A549 treated with CpdA at 1 μM for 4 hours (cell line): ENCODE measurements around the gene LCLAT1. TPM values are rescaled to one million over a fixed set of nuclear protein-coding genes. Genes with fewer than 3 reads are reported as not detected.

Source experiments
- total RNA-seq: library from RNA; stranded (reverse); fragments of 200-300 nt; extraction: Qiagen RNA extraction; gene quantifications from 5 replicates; pipeline ENCODE4 v1.2.3, GENCODE V29; 2022; ENCODE audit warnings: low read depth

Gene LCLAT1
- total RNA-seq: 14.5 to 20.4 TPM (median 16.5 TPM) in 5 replicates

DNA sequence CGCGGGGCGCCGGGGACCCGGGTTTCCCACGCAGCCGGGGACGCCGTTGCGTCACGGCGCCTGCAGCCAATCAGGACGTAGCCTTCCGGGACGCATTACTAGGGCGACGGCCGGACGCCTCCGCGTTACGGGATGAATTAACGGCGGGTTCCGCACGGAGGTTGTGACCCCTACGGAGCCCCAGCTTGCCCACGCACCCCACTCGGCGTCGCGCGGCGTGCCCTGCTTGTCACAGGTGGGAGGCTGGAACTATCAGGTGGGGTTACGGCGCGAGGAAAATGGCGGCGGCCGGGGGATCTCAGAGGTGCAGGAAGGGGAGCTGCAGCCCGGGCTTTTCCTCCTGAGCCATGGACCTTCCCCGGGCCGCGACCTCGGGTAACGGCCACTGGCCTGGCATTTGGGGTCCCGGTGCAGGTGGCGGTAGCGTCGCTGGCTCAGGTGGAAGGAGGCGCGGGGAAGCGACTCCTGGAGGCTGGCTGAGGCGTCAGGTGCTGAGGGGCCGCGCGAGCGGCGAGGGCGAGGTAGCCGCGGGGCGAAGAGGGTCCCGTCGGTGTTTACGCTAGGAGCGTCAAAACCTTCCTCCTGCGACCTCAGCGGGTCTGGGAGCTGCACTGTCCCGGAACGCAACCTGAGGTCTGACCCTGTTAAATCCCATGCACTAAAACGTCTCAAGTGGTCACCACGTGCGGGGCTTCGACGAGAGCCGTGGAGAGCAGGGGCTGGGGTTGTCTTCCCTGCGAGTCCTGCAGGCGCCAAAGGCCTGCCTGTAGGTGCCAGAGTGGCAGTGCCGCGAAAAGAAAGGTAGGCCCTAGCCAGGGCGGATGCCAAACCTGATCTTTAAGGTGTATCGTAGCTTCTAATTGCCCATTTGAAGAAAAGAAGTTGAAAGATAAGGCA lies at the start of gene LCLAT1:
Gene LCLAT1, plus strand, starts transcription at position 98 of the 897 bp plus-strand sequence. CDS start 78,345 bp downstream, outside the sequence.

Other genes starting within 250 kb of the LCLAT1 start
- 102 to 200 TPM (median 134 TPM) in 5 replicates for gene LBH, start 215.7 kb upstream of the LCLAT1 start, total RNA-seq